Measurements from ENCODE around the gene CEP70.
"Not testable (repeated sequence)": the region's sequence is repeated elsewhere in the genome, so short reads cannot be mapped to it uniquely, and the experiment has no call there.

The CEP70 gene

GRCh38 chr3:138608322-138609135 is 14.5 kb upstream of the CEP70 start, which contains the start of gene FAIM:
FAIM (plus strand) TSS chr3:138608771; CDS start chr3:138619727, 10,956 bp downstream.
- CTCF ChIA-PET = interaction anchor here (1.0 kb wide), 1 partner anchor 14 kb away, joined by 3 read pairs; no protein-coding TSS in a partner anchor
- POLR2A ChIA-PET = interaction anchor here (1.0 to 2.7 kb wide), 4 partner anchors 9 to 84 kb away, joined by 3 to 15 read pairs (median 4); partner anchors contain the start of gene CEP70
- DNase-seq (ENCODE audit: extremely low spot score) = peak; percentile 62
- no peak for TF ChIP-seq ELF4 (IDR thresholded peaks at IDR 0.05)
- peak; percentile 51 for TF ChIP-seq L3MBTL2 (conservative IDR thresholded peaks at IDR 0.05)

- POLR2A ChIA-PET; CTCF ChIA-PET; DNase-seq (ENCODE audit: extremely low spot score): not testable (repeated sequence)
These were observed 10.1 kb upstream of the CEP70 start for GRCh38 chr3:138604106-138604595.

- DNase-seq (ENCODE audit: extremely low spot score); POLR2A ChIA-PET; CTCF ChIA-PET: not testable (repeated sequence)
These were observed 7.6 kb upstream of the CEP70 start for GRCh38 chr3:138601661-138602060.

GRCh38 chr3:138600100-138600745 is 6.2 kb upstream of the CEP70 start:
- no peak for TF ChIP-seq SUZ12 (IDR thresholded peaks at IDR 0.05)
- TF ChIP-seq FOXA1 (IDR thresholded peaks at IDR 0.05) = no peak
- no peak for TF ChIP-seq LEF1 (IDR thresholded peaks at IDR 0.05; ENCODE audit: borderline replicate concordance)
- no peak for TF ChIP-seq PKNOX1 (IDR thresholded peaks at IDR 0.05)
- TF ChIP-seq NFRKB (IDR thresholded peaks at IDR 0.05) = no peak
- no peak for TF ChIP-seq ARNT (IDR thresholded peaks at IDR 0.05)
- no peak for TF ChIP-seq CTBP1 (IDR thresholded peaks at IDR 0.05; ENCODE audit: borderline replicate concordance)
- TF ChIP-seq ELF4 (IDR thresholded peaks at IDR 0.05) = no peak
- TF ChIP-seq BHLHE40 (IDR thresholded peaks at IDR 0.05; ENCODE audit: borderline replicate concordance) = no peak
- no peak for TF ChIP-seq L3MBTL2 (conservative IDR thresholded peaks at IDR 0.05)
- TF ChIP-seq ZNF384 (IDR thresholded peaks at IDR 0.05) = no peak
- ChIA-PET POLR2A (no interaction called here), CTCF (no interaction called here)

GRCh38 chr3:138598534-138598933 is 4.5 kb upstream of the CEP70 start:
- POLR2A ChIA-PET = interaction anchor here (1.3 kb wide), 1 partner anchor 10 kb away, joined by 5 read pairs; the partner anchor contains the start of gene FAIM
- CTCF ChIA-PET = interaction anchor here (1.0 to 2.9 kb wide), 2 partner anchors 317 to 325 kb away, joined by 3 to 11 read pairs; no protein-coding TSS in a partner anchor
- DNase-seq (ENCODE audit: extremely low spot score) = no peak
- no peak for TF ChIP-seq L3MBTL2 (conservative IDR thresholded peaks at IDR 0.05)
- no peak for TF ChIP-seq ELF4 (IDR thresholded peaks at IDR 0.05)
- no peak for TF ChIP-seq TARDBP (IDR thresholded peaks at IDR 0.05)
- no peak for TF ChIP-seq BHLHE40 (IDR thresholded peaks at IDR 0.05; ENCODE audit: borderline replicate concordance)
- no peak for TF ChIP-seq NFRKB (IDR thresholded peaks at IDR 0.05)
- TF ChIP-seq ZNF384 (IDR thresholded peaks at IDR 0.05) = no peak
- TF ChIP-seq FOXM1 (IDR thresholded peaks at IDR 0.05; ENCODE audit: borderline replicate concordance) = no peak
- TF ChIP-seq LEF1 (IDR thresholded peaks at IDR 0.05; ENCODE audit: borderline replicate concordance) = no peak
- TF ChIP-seq ARNT (IDR thresholded peaks at IDR 0.05) = no peak
- TF ChIP-seq HDGF (IDR thresholded peaks at IDR 0.05; ENCODE audit: borderline replicate concordance) = no peak
- TF ChIP-seq FOXK2 (IDR thresholded peaks at IDR 0.05) = no peak
- no peak for TF ChIP-seq PKNOX1 (IDR thresholded peaks at IDR 0.05)
- no peak for TF ChIP-seq FOXA1 (IDR thresholded peaks at IDR 0.05)

More at GRCh38 chr3:138600100-138600745, 6.2 kb upstream of the CEP70 start:
- DNase-seq (ENCODE audit: extremely low spot score) = no peak

GRCh38 chr3:138597186-138597976 is 3.3 kb upstream of the CEP70 start:
- POLR2A ChIA-PET = not testable (repeated sequence)

More at GRCh38 chr3:138597186-138597976, 3.3 kb upstream of the CEP70 start:
- CTCF ChIA-PET = interaction anchor here (2.9 kb wide), 1 partner anchor 318 kb away, joined by 11 read pairs; no protein-coding TSS in a partner anchor
- not testable (repeated sequence) for DNase-seq (ENCODE audit: extremely low spot score)
